Forelimb muscle (tissue), 1 donor: ENCODE results near the gene OR2D3. TPM values are rescaled to one million over a fixed set of nuclear protein-coding genes. Genes with fewer than 3 reads are reported as not detected.
"Not testable (repeated sequence)": the region's sequence is repeated elsewhere in the genome, so short reads cannot be mapped to it uniquely, and the experiment has no call there.

Experiments used
- DNase-seq: peaks from one replicate; pipeline ENCODE4 v3.0.0-alpha.2; 2013; ENCODE audit warnings: low read depth
- polyA plus RNA-seq: library from polyadenylated mRNA; unstranded; fragments of 120-200 nt; gene quantifications from one replicate; pipeline ENCODE4 v1.2.1, GENCODE V29; 2013; ENCODE audit not compliant: insufficient read length

Gene OR2D3
- polyA plus RNA-seq = not detected

GRCh38 chr11:6920702-6921101 lies at the start of gene OR2D3:
TSS of gene OR2D3 (plus strand) at chr11:6921002. CDS start at chr11:6921002, 0 bp downstream.
- DNase-seq = no peak

GRCh38 chr11:6871278-6871677 lies 49.5 kb upstream of the OR2D3 start:
- DNase-seq = no peak

- no peak for DNase-seq
Observed at GRCh38 chr11:6875761-6876160, 45.0 kb upstream of the OR2D3 start.

- DNase-seq = no peak
Observed at GRCh38 chr11:6876325-6876724, 44.5 kb upstream of the OR2D3 start, which contains the start of gene OR10A4. TSS of gene OR10A4 (plus strand) at chr11:6876625. CDS start at chr11:6876648, 23 bp downstream.

GRCh38 chr11:6876914-6877313 lies 43.9 kb upstream of the OR2D3 start:
- no peak for DNase-seq

GRCh38 chr11:6882751-6883150 lies 38.1 kb upstream of the OR2D3 start:
- DNase-seq = no peak

- DNase-seq = not testable (repeated sequence)
Observed at GRCh38 chr11:6887711-6888110, 33.1 kb upstream of the OR2D3 start.

- no peak for DNase-seq
Observed at GRCh38 chr11:6888830-6889229, 32.0 kb upstream of the OR2D3 start.

- no peak for DNase-seq
Observed at GRCh38 chr11:6889835-6890234, 31.0 kb upstream of the OR2D3 start.

- no peak for DNase-seq
Observed at GRCh38 chr11:6892400-6892799, 28.4 kb upstream of the OR2D3 start, which contains the start of gene OR2D2. TSS of gene OR2D2 (minus strand) at chr11:6892500. CDS start at chr11:6892500, 0 bp downstream.

GRCh38 chr11:6894097-6894496 lies 26.7 kb upstream of the OR2D3 start:
- DNase-seq = no peak

- DNase-seq = no peak
Observed at GRCh38 chr11:6895010-6895409, 25.8 kb upstream of the OR2D3 start.

GRCh38 chr11:6898911-6899310 lies 21.9 kb upstream of the OR2D3 start:
- no peak for DNase-seq

GRCh38 chr11:6900327-6900999 lies 20.3 kb upstream of the OR2D3 start:
- DNase-seq = no peak

- not testable (repeated sequence) for DNase-seq
Observed at GRCh38 chr11:6904804-6905203, 16.0 kb upstream of the OR2D3 start.

- DNase-seq = no peak
Observed at GRCh38 chr11:6911378-6911777, 9.4 kb upstream of the OR2D3 start.

- DNase-seq = no peak
Observed at GRCh38 chr11:6911948-6912347, 8.9 kb upstream of the OR2D3 start.

GRCh38 chr11:6919698-6920097 lies 1.1 kb upstream of the OR2D3 start:
- no peak for DNase-seq

GRCh38 chr11:6925007-6925577 lies 4.3 kb downstream of the OR2D3 start:
- no peak for DNase-seq

GRCh38 chr11:6925636-6926207 lies 4.9 kb downstream of the OR2D3 start:
- DNase-seq = no peak

GRCh38 chr11:6926208-6927029 lies 5.6 kb downstream of the OR2D3 start, which contains the start of gene ZNF215:
TSS of gene ZNF215 (plus strand) at chr11:6926426. CDS start at chr11:6932273, 5,847 bp downstream.
- DNase-seq = no peak

- DNase-seq = no peak
Observed at GRCh38 chr11:6927030-6927617, 6.3 kb downstream of the OR2D3 start.
